HepG2 (cell line): ENCODE results near the gene ABCB9. TPM values are rescaled to one million over a fixed set of nuclear protein-coding genes. Genes with fewer than 3 reads are reported as not detected.

Experiments
- ATAC-seq: fragments of 200-7000 bp; cut with Tn5 transposase; 3 replicates; pipeline ENCODE4 v1.9.1; 2020; ENCODE audit warnings: mild to moderate bottlenecking, moderate library complexity
- BruUV-seq: library from RNA; stranded (reverse); fragments of 400-500 nt; replicated peaks from 2 replicates; lab custom pipeline; 2021; lab: Mats Ljungman, UMichigan
- CTCF ChIA-PET: fragments of 300-600 bp; formaldehyde crosslinking; extraction: SDS; loops from one replicate; lab custom pipeline; 2021; ENCODE audit warnings: low total read pairs, inconsistent platforms, low intra/inter-chr PET ratio; lab: Yijun Ruan, JAX
- POLR2A ChIA-PET: fragments of 350-600 bp; sonication (Branson Sonifier 250); formaldehyde crosslinking; loops from one replicate; lab custom pipeline; 2020; ENCODE audit warnings: antibody characterized with exemption, inconsistent platforms; lab: Yijun Ruan, JAX
- DNase-seq: peaks from one replicate; pipeline ENCODE4 v3.0.0-alpha.2; 2015; ENCODE audit warnings: low spot score
- FAIRE-seq: peaks from 3 replicates; lab custom pipeline; 2011; peaks lifted over from hg19 to GRCh38; lab: Jason Lieb, UNC
- H2AFZ ChIP-seq: one replicate; pipeline ENCODE4 v1.6.1; 2011; ENCODE audit warnings: low read length, inconsistent platforms
- H3K27ac ChIP-seq: fragments of 300-600 bp; 3 replicates; pipeline ENCODE4 v1.8.0; 2011; ENCODE audit warnings: mixed run types, mild to moderate bottlenecking, mixed read lengths, low read length, inconsistent platforms; ENCODE audit not compliant: insufficient read depth; ENCODE audit errors: extremely low read length
- H3K27me3 ChIP-seq, 2 experiments: fragments of 200-600 bp in 1 of 2; 2 replicates in 1 of 2; 3 replicates in 1 of 2; pipeline versions ENCODE4 v1.6.0 to v1.8.0; 2011; ENCODE audit warnings: low read length in 2 of 2, mild to moderate bottlenecking in 2 of 2, moderate library complexity in 2 of 2, inconsistent platforms in 1 of 2; ENCODE audit not compliant: insufficient read depth in 2 of 2, control insufficient read depth in 1 of 2
- H3K36me3 ChIP-seq, 2 experiments: fragments of 200-600 bp in 1 of 2; replicated peaks in 1 of 2; 2 replicates in 1 of 2; 3 replicates in 1 of 2; pipeline versions ENCODE4 v1.5.1 to v1.8.0; 2011; ENCODE audit warnings: low read length in 2 of 2, inconsistent platforms in 1 of 2; ENCODE audit not compliant: insufficient read depth in 2 of 2, control insufficient read depth in 1 of 2
- H3K4me1 ChIP-seq: 2 replicates; pipeline ENCODE4 v1.5.1; 2012; ENCODE audit warnings: low read length, inconsistent platforms; ENCODE audit not compliant: insufficient read depth
- H3K4me2 ChIP-seq: 2 replicates; pipeline ENCODE4 v1.6.0; 2011; ENCODE audit warnings: low read depth, low read length, inconsistent platforms
- H3K4me3 ChIP-seq, 3 experiments: fragments of 200-600 bp in 1 of 3; sonication (generic), shearing (Covaris generic) in 1 of 3; replicated peaks in 1 of 3; 2 replicates each; pipeline ENCODE4 v1.5.1; 2011 to 2016; ENCODE audit warnings: low read length in 3 of 3, inconsistent platforms in 2 of 3, low read depth in 2 of 3, mild to moderate bottlenecking in 2 of 3, control low read depth in 1 of 3, mixed read lengths in 1 of 3; ENCODE audit not compliant: insufficient read depth in 1 of 3
- H3K79me2 ChIP-seq: one replicate; pipeline ENCODE4 v1.6.1; 2011; ENCODE audit warnings: low read length, inconsistent platforms; ENCODE audit not compliant: insufficient read depth
- H3K9ac ChIP-seq: 2 replicates; pipeline ENCODE4 v1.6.0; 2011; ENCODE audit warnings: mild to moderate bottlenecking, low read depth, low read length, inconsistent platforms; ENCODE audit not compliant: insufficient read depth
- H3K9me3 ChIP-seq: 2 replicates; pipeline ENCODE4 v1.5.1; 2012; ENCODE audit warnings: mild to moderate bottlenecking, low read length
- H4K20me1 ChIP-seq: 2 replicates; pipeline ENCODE4 v1.6.0; 2011; ENCODE audit warnings: inconsistent platforms, mild to moderate bottlenecking, low read length, moderate library complexity; ENCODE audit not compliant: insufficient read depth
- AKAP8 ChIP-seq: sonication (generic); formaldehyde crosslinking; IDR thresholded peaks from 2 replicates; pipeline ENCODE4 v1.5.1; 2020; ENCODE audit warnings: mild to moderate bottlenecking, missing genetic modification reagents
- ATF7 ChIP-seq, 2 experiments: fragments of 450-650 bp in 1 of 2; sonication (generic) in 1 of 2; formaldehyde crosslinking in 1 of 2; IDR thresholded peaks; 2 replicates each; pipeline versions ENCODE4 v1.4.0 to v1.6.1; 2016 to 2020; ENCODE audit warnings: antibody characterized with exemption in 1 of 2, mild to moderate bottlenecking in 1 of 2, missing genetic modification reagents in 1 of 2
- GABPA ChIP-seq, 2 experiments: IDR thresholded peaks; 2 replicates each; pipeline ENCODE4 v1.6.1; 2011 to 2016; ENCODE audit warnings: low read depth in 2 of 2, low read length in 1 of 2, missing biosample characterization in 1 of 2, missing genetic modification characterization in 1 of 2
- HDAC6 ChIP-seq: fragments of 200-600 bp; sonication (generic); IDR thresholded peaks from 2 replicates; pipeline ENCODE4 v1.7.0; 2017; ENCODE audit warnings: mild to moderate bottlenecking, antibody characterized with exemption, low read length, low read depth
- IRX3 ChIP-seq: sonication (generic); formaldehyde crosslinking; IDR thresholded peaks from 2 replicates; pipeline ENCODE4 v1.8.1; 2023; ENCODE audit warnings: mild to moderate bottlenecking, low read depth, missing genetic modification reagents, borderline replicate concordance
- PCBP1 ChIP-seq: fragments of 200-400 bp; formaldehyde crosslinking; IDR thresholded peaks from 2 replicates; pipeline ENCODE4 v1.6.1; 2017; ENCODE audit warnings: mild to moderate bottlenecking, low read depth, low read length, borderline replicate concordance
- RFXAP ChIP-seq: sonication (generic); formaldehyde crosslinking; IDR thresholded peaks from 2 replicates; pipeline ENCODE4 v1.4.0; 2020; ENCODE audit warnings: missing genetic modification reagents, borderline replicate concordance
- SMAD3 ChIP-seq: sonication (generic); formaldehyde crosslinking; IDR thresholded peaks from 2 replicates; pipeline ENCODE4 v1.4.0; 2020; ENCODE audit warnings: missing genetic modification reagents
- TCF12 ChIP-seq, 2 experiments: fragments of 450-650 bp in 1 of 2; sonication (generic) in 1 of 2; formaldehyde crosslinking in 1 of 2; IDR thresholded peaks; 2 replicates each; pipeline versions ENCODE4 v1.6.1 to v1.8.0; 2017 to 2022; ENCODE audit warnings: antibody characterized with exemption in 1 of 2, mild to moderate bottlenecking in 1 of 2, missing genetic modification reagents in 1 of 2, moderate library complexity in 1 of 2
- TP53 ChIP-seq: sonication (generic); formaldehyde crosslinking; conservative IDR thresholded peaks from 2 replicates; pipeline ENCODE4 v1.4.0; 2020; ENCODE audit warnings: missing genetic modification reagents
- U2AF2 ChIP-seq: fragments of 200-400 bp; formaldehyde crosslinking; IDR thresholded peaks from 2 replicates; pipeline ENCODE4 v1.6.1; 2017; ENCODE audit warnings: low read depth, mild to moderate bottlenecking, low read length
- YEATS2 ChIP-seq: sonication (generic); formaldehyde crosslinking; IDR thresholded peaks from 2 replicates; pipeline ENCODE4 v1.4.0; 2020; ENCODE audit warnings: missing genetic modification reagents, borderline replicate concordance
- ZNF121 ChIP-seq: sonication (generic); formaldehyde crosslinking; IDR thresholded peaks from 2 replicates; pipeline ENCODE4 v1.5.0; 2020; ENCODE audit warnings: mild to moderate bottlenecking, missing genetic modification reagents
- ZNF501 ChIP-seq: sonication (generic); formaldehyde crosslinking; IDR thresholded peaks from 2 replicates; pipeline ENCODE4 v1.5.1; 2020; ENCODE audit warnings: mild to moderate bottlenecking, moderate library complexity, missing genetic modification reagents
- WGBS: methylation state at CpG from one replicate; pipeline ENCODE4 v1.1.6; 2017; ENCODE audit warnings: low lambda C conversion rate; 5-methylcytosine and 5-hydroxymethylcytosine counted together
- in situ Hi-C: cut with HindIII; loops from 2 replicates; pipeline ENCODE4 v1.10.0; 2017; ENCODE audit warnings: low pct_unique_long_range_greater_than_20kb; ENCODE audit not compliant: extremely low pct_ligation_motif_present
- intact Hi-C: fragments of 100-400 bp; cut with micrococcal nuclease; formaldehyde crosslinking; loops from one replicate; pipeline ENCODE4 v1.10.0; 2022; ENCODE audit not compliant: unreplicated experiment
- polyA plus RNA-seq, 8 experiments: library from polyadenylated mRNA; depleted of rRNA in 3 of 8; stranded (reverse) in 7 of 8; unstranded in 1 of 8; fragments of >200 nt; fragmentation: Illumina TruSeq in 4 of 8; extraction: Trizol in 4 of 8; gene quantifications; 2 replicates each; pipeline versions ENCODE4 v1.2.1 to v1.2.3, GENCODE V29; 2011 to 2016; ENCODE audit warnings: low read depth in 4 of 8, missing spikeins in 1 of 8, mixed read lengths in 1 of 8; ENCODE audit not compliant: insufficient read depth in 1 of 8
- total RNA-seq, 5 experiments: library from RNA; depleted of rRNA; stranded (reverse); fragments of >200 nt; fragmentation: Illumina TruSeq; extraction: Trizol; gene quantifications; 2 replicates each; pipeline ENCODE4 v1.2.3, GENCODE V29; 2016; ENCODE audit warnings: low read depth in 1 of 5
- TF ChIP-seq, protein P1 (sequence below): sonication (generic); formaldehyde crosslinking; IDR thresholded peaks from 2 replicates; pipeline ENCODE4 v1.9.0; 2021; ENCODE audit warnings: missing genetic modification reagents, mild to moderate bottlenecking, borderline replicate concordance
- TF ChIP-seq, protein P2 (sequence below): sonication (generic); formaldehyde crosslinking; IDR thresholded peaks from 2 replicates; pipeline ENCODE4 v1.4.0; 2020; ENCODE audit warnings: mild to moderate bottlenecking, low read depth, missing genetic modification reagents
- TF ChIP-seq, protein P3 (sequence below): sonication (generic); formaldehyde crosslinking; IDR thresholded peaks from 2 replicates; pipeline ENCODE4 v1.5.0; 2020; ENCODE audit warnings: missing genetic modification reagents

The ABCB9 gene
- total and polyA plus RNA-seq, 2 of the 13 experiments (the other 11 are each of a cell fraction or from before 2014, with no cell fraction given) = 5.1 to 6.0 TPM

DNA sequence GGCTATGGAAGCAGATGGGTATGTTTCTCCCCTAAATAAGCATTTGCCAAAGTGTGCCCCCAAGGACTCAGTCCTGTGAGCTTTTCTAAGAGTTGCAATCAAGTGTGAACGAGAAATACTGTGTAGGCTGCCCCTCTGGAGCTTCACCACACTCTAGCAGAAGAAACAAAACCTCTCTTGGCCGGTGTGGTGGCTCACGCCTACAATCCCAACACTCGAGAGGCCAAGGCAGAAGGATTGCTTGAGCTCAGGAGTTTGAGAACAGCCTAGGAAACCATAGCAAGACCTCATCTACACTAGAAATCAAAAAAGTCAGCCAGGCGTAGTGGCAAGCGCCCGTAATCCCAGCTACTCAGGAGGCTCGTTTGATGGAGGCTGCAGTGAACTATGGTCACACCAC is 80.1 kb downstream of the ABCB9 start:
- no peaks in the 10 kb centered on the region; a peak in 1 of 5 replicates for H3K36me3 ChIP-seq
- no peak for TF ChIP-seq ZNF121
- TF ChIP-seq TCF12 (IDR thresholded peaks at IDR 0.05) = no peak
- no peak for TF ChIP-seq TCF12 (CRISPR knock-in tag; IDR thresholded peaks at IDR 0.05)
- no peak for TF ChIP-seq GABPA (IDR thresholded peaks at IDR 0.05; ENCODE audit: low read depth, low read length)
- no peak for TF ChIP-seq GABPA (CRISPR knock-in tag; IDR thresholded peaks at IDR 0.05; ENCODE audit: low read depth)
- TF ChIP-seq ATF7 (IDR thresholded peaks at IDR 0.05) = no peak
- no peak for TF ChIP-seq ATF7 (CRISPR knock-in tag; IDR thresholded peaks at IDR 0.05)
- TF ChIP-seq ZNF501 (CRISPR knock-in tag) = no peak
- TF ChIP-seq RFXAP (CRISPR knock-in tag) = no peak
- no peak for TF ChIP-seq HDAC6
- TF ChIP-seq, protein P1, sequence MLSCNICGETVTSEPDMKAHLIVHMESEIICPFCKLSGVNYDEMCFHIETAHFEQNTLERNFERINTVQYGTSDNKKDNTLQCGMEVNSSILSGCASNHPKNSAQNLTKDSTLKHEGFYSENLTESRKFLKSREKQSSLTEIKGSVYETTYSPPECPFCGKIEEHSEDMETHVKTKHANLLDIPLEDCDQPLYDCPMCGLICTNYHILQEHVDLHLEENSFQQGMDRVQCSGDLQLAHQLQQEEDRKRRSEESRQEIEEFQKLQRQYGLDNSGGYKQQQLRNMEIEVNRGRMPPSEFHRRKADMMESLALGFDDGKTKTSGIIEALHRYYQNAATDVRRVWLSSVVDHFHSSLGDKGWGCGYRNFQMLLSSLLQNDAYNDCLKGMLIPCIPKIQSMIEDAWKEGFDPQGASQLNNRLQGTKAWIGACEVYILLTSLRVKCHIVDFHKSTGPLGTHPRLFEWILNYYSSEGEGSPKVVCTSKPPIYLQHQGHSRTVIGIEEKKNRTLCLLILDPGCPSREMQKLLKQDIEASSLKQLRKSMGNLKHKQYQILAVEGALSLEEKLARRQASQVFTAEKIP (CRISPR knock-in tag) = no peak
- no peak for TF ChIP-seq IRX3 (CRISPR knock-in tag)
- no peak for TF ChIP-seq PCBP1
- no peak for TF ChIP-seq SMAD3 (CRISPR knock-in tag)
- TF ChIP-seq YEATS2 (CRISPR knock-in tag) = no peak
- no peak for TF ChIP-seq AKAP8 (CRISPR knock-in tag)
- TF ChIP-seq U2AF2 = no peak
- TF ChIP-seq, protein P2, sequence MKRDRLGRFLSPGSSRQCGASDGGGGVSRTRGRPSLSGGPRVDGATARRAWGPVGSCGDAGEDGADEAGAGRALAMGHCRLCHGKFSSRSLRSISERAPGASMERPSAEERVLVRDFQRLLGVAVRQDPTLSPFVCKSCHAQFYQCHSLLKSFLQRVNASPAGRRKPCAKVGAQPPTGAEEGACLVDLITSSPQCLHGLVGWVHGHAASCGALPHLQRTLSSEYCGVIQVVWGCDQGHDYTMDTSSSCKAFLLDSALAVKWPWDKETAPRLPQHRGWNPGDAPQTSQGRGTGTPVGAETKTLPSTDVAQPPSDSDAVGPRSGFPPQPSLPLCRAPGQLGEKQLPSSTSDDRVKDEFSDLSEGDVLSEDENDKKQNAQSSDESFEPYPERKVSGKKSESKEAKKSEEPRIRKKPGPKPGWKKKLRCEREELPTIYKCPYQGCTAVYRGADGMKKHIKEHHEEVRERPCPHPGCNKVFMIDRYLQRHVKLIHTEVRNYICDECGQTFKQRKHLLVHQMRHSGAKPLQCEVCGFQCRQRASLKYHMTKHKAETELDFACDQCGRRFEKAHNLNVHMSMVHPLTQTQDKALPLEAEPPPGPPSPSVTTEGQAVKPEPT (CRISPR knock-in tag) = no peak
- TF ChIP-seq, protein P3, sequence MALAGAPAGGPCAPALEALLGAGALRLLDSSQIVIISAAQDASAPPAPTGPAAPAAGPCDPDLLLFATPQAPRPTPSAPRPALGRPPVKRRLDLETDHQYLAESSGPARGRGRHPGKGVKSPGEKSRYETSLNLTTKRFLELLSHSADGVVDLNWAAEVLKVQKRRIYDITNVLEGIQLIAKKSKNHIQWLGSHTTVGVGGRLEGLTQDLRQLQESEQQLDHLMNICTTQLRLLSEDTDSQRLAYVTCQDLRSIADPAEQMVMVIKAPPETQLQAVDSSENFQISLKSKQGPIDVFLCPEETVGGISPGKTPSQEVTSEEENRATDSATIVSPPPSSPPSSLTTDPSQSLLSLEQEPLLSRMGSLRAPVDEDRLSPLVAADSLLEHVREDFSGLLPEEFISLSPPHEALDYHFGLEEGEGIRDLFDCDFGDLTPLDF (CRISPR knock-in tag) = no peak
- TF ChIP-seq TP53 (CRISPR knock-in tag) = no peak
- no peak overlapping the region for H2AFZ ChIP-seq
- peaks cover 68% of the 10 kb centered on the region for H3K4me1 ChIP-seq
- in situ Hi-C loops (no loop called here), intact Hi-C loops (no loop called here)
- H3K9ac ChIP-seq = no peak overlapping the region
- H3K9me3 ChIP-seq = no peaks in the 10 kb centered on the region
- H4K20me1 ChIP-seq = peaks cover 3% of the 10 kb centered on the region; the same call in 1 of the 2 replicates
- H3K4me2 ChIP-seq = no peak overlapping the region
- peaks cover 79% of the 10 kb centered on the region for H3K79me2 ChIP-seq
- DNase-seq (no peak), FAIRE-seq (no peak), ATAC-seq (no peak)
- 86% methylated on average over 8 of the region's 8 CpGs for WGBS
- ChIA-PET POLR2A (no interaction called here), CTCF (no interaction called here)
- H3K27me3 ChIP-seq = no peaks in the 10 kb centered on the region; a peak in 2 of 5 replicates
- no peak overlapping the region for H3K27ac ChIP-seq
- no peak overlapping the region for H3K4me3 ChIP-seq
- BruUV-seq = no TSS peak
